ENCODE data around the gene RNF41.
A peak's percentile ranks its signal among the peaks of the same experiment; 100 is the strongest.
"Not testable (repeated sequence)": the region's sequence is repeated elsewhere in the genome, so short reads cannot be mapped to it uniquely, and the experiment has no call there.

Gene RNF41

GRCh38 chr12:56206452-56207166, 15.1 kb downstream of the RNF41 start:
- DNase-seq = peak; percentile 61

GRCh38 chr12:56205445-56205844, 16.3 kb downstream of the RNF41 start:
- DNase-seq = no peak

GRCh38 chr12:56204275-56204674, 17.4 kb downstream of the RNF41 start:
- DNase-seq = no peak

- DNase-seq = no peak
These were observed 18.9 kb downstream of the RNF41 start for GRCh38 chr12:56202838-56203237.

- no peak for DNase-seq
These were observed 19.4 kb downstream of the RNF41 start for GRCh38 chr12:56202366-56202765.

GRCh38 chr12:56198836-56199235, 22.9 kb downstream of the RNF41 start:
- DNase-seq = no peak

- no peak for DNase-seq
These were observed 23.6 kb downstream of the RNF41 start for GRCh38 chr12:56197921-56198635.

GRCh38 chr12:56196818-56197550, 24.7 kb downstream of the RNF41 start:
- DNase-seq = not testable (repeated sequence)

GRCh38 chr12:56193025-56193578, 28.6 kb downstream of the RNF41 start:
- peak; percentile 70 for DNase-seq

GRCh38 chr12:56192582-56192981, 29.1 kb downstream of the RNF41 start:
- DNase-seq = no peak

GRCh38 chr12:56190695-56191155, 31.0 kb downstream of the RNF41 start:
- no peak for DNase-seq

GRCh38 chr12:56189918-56190694, 31.6 kb downstream of the RNF41 start:
- DNase-seq = peak; percentile 100

GRCh38 chr12:56189099-56189917, 32.4 kb downstream of the RNF41 start, which contains the start of gene SMARCC2:
TSS of gene SMARCC2 (minus strand) at chr12:56189483. CDS start at chr12:56189461, 22 bp downstream.
- DNase-seq = peak; percentile 91

- peak; percentile 71 for DNase-seq
These were observed 33.0 kb downstream of the RNF41 start for GRCh38 chr12:56188778-56189098.

- no peak for DNase-seq
These were observed 33.5 kb downstream of the RNF41 start for GRCh38 chr12:56188131-56188777.

- no peak for DNase-seq
These were observed 34.8 kb downstream of the RNF41 start for GRCh38 chr12:56186957-56187356.

- DNase-seq = no peak
These were observed 43.4 kb downstream of the RNF41 start for GRCh38 chr12:56178347-56178746.

GRCh38 chr12:56172839-56173238, 48.9 kb downstream of the RNF41 start:
- DNase-seq = no peak

GRCh38 chr12:56169229-56169759, 52.4 kb downstream of the RNF41 start:
- DNase-seq = no peak

- no peak for DNase-seq
These were observed 56.4 kb downstream of the RNF41 start for GRCh38 chr12:56165369-56165768.

- DNase-seq = no peak
These were observed 57.4 kb downstream of the RNF41 start for GRCh38 chr12:56164345-56164729.
